CD4-positive, alpha-beta T cell treated with Interleukin-4 for 1 hour (primary cell): Measurements from ENCODE around the gene LRRC28.
"Not testable (repeated sequence)": the region's sequence is repeated elsewhere in the genome, so short reads cannot be mapped to it uniquely, and the experiment has no call there.

ENCODE experiments used
- DNase-seq, 2 donors: peaks; one replicate each; pipeline ENCODE4 v3.0.0-alpha.2; 2020 to 2022

LRRC28 gene

DNA sequence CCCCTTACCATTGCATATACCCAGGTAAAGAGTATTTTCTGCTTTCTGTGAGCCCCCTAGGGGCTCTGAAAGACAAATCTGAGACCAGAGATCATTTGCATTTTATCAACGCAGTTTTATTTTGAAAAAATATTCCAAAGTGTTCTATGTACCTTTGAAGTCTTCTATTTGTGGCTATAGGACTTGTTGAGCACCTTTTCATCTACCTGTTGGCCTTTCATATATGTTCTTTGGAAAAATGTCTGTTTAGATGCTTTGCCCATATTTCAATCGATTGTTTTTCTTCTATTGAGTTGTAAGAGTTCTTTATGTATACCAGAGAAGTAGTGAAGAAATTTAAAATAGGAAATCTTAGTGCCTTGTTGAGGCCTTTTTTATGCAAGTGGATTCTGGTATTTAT lies 94.0 kb downstream of the LRRC28 start:
- DNase-seq: no peak

DNA sequence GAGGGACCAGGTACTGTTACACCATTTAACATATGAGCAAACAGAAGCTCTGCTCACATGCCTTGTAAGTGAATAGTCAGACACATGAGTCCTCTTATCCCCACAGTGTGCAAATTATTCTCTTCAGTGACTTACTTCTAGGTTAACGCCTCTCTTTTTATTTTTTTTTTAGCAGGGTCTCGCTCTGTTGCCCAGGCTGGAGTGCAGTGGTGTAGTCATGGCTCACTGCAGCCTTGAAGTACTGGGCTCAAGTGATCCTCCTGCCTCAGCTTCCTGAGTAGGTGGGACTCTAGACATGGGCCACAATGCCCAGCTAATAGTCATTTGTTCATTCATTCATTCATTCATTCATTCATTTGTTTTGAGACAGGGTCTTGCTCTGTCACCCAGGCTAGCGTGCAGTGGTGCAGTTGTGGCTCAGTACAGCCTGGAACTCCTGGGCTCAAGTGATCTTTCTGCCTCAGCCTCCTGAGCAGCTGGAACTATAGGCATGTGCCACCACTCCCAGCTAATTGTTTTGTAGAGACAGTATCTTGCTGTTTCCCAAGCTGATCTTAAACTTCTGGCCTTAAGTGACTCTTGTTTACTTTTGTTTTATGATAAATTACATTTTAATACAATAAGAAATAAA lies 94.7 kb downstream of the LRRC28 start:
- no peak for DNase-seq

- DNase-seq: no peak
Measured at GRCh38 chr15:99347574-99347973, 96.3 kb downstream of the LRRC28 start.

GRCh38 chr15:99348412-99348811 lies 97.1 kb downstream of the LRRC28 start:
- no peak for DNase-seq

- no peak for DNase-seq
Measured at GRCh38 chr15:99350408-99350807, 99.1 kb downstream of the LRRC28 start.

DNA sequence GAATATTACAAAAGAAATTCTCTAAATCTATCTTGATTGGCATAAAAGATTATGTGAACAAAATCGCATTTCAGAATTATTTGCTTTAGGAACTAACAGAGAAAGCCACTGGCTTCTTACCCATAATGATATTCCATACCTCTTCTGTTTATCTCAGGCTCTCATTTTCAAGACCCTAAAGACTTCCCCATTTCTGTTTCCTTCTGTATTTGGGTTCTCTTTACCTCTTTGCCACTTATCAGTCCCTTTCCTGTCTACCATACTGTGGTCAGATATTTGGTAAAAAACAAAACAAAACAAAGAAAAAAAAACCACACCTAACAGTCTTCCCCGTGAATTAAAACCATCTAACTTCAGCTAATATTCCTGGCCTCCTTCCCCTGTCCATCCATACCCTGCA lies 108.5 kb downstream of the LRRC28 start:
- no peak for DNase-seq

DNA sequence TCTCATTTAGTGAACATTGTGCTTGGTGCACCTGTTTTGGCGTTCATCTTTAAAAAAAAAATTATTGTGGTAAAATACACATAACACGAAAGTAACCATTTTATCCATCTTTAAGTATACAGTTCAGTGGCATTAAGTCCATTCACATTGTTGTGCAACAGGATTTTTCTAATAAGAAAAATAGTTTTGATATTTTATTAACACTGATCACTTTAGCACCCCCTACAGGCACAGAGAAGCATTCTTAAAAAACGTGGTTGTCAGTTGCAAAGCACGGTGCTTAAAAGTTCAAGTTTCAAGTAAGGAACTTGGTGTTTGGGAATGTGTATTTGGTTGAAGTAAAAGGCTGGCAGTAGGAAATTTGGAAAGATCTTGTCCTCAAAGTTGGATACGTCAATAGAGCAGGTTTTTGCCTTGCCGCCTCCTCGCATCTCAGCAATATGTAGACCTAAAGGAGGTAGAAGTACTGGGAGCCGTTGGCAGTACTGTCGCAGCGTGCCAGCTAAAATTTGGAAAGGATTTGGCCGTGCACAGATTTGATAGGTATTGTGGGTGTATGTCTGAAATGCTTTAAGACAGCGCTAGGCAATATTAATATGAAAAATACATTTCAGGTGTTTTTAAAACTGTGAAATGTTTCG lies 110.4 kb downstream of the LRRC28 start:
- no peak for DNase-seq

- DNase-seq: no peak
Measured at GRCh38 chr15:99365242-99365641, 114.0 kb downstream of the LRRC28 start.

GRCh38 chr15:99366013-99366412 lies 114.7 kb downstream of the LRRC28 start:
- DNase-seq: no peak

GRCh38 chr15:99368743-99369142 lies 117.5 kb downstream of the LRRC28 start:
- no peak for DNase-seq

- DNase-seq: no peak
Measured at GRCh38 chr15:99369196-99369595, 117.9 kb downstream of the LRRC28 start.

GRCh38 chr15:99371180-99372103 lies 120.2 kb downstream of the LRRC28 start:
- no peak for DNase-seq

DNA sequence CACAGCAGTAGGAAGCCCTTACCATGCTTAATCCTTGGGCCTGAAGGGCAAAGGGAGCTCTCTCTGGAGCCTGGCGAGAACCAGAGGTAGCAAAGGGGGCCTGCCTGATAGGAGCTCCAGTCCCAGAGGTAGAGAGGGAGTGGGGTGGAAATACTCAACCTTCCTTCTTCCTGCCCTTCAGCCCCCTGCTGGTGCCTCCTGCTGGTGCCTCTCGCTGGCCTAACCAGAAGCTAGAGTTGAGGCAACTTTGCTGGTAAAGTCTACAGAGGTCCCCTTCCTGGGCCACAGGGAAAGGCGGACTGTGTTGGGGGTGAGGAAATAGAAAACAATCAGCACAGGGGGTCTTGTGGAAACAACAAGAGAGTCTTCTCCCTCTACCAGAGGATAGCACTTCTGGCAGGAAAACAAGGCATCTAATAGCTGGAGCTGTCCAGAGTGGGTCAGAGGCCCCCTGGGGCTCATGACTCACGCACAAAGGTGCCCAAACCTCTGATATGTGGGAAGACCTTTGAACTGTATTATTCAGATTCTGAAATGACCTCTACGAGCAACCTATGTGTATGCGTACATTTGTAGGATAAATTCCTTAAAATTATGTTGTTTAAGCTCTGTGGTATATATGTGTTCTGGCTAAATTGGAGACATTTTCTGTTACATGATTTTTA lies 133.9 kb downstream of the LRRC28 start:
- no peak for DNase-seq

DNA sequence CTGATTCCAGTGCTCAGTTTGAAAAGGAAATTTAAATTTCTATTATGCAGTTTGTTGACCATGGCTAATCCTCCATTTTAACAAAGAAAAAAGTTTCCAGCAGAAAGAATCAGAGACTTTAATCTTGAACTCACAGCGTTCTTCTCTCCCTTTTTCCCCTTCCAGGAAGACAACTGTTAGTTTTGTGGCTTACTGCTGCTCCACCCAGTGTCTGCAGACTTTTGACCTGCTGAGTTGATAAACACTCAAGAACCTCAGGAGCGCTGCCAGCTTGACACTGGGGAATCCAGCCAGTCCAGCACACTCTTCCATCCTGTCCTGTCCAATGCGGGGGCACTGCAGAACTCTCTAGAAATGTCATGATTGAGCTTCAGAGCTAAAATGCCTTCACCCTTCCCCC lies 134.6 kb downstream of the LRRC28 start:
- no peak for DNase-seq

DNA sequence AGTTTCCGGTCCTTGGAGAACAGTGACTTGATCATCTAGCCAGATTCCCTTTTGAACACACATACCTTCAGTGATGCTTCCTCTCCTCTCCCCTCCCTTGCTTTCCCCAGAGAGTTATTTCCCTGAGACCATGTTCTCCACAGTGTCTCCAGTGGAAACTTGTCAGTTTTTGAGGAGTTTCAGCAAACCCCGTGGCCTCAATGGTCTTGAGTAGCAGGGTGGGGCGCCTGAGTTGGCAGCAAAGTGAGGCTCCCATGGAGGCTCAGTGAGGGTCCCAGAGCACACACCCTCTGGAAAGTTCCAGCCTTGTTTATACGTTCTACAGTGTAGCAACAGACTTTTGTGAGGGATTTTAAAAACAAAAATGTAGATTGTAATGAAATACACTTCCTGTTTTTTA lies 135.1 kb downstream of the LRRC28 start:
- no peak for DNase-seq

DNA sequence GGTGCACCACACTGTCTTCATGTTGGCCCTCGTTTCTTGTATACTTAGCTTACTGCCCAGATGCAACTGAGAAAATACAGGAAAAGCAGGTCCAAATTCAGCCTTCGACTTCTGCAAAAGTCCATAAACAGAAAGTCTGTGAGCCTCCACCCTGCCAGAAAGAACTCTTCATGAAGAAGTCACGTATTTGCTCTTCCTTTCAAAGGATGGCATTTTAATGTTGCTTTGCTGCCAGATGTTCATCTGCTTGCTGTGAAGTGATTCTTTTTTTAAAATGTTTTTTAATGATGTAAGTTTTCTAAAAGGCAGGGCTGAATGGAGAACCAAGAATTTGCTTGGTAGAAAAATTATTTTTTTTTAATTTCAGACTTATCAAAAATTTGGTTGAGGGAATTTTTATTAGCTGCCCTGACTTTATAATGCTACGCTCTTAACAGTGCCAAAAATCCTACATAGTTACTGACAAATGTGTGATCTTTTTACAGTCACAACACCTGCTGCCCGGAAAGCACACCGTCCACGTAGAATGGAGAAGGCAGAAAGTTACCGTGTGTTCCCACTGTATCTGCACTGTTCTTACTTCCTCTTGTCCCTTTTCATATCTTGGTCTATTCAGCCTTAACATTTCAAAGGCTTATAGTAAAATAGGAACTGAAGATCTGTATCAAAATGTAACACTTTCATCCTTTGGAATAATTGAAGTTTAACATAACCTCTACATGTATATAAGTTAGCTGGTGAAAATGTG lies 136.3 kb downstream of the LRRC28 start:
- no peak for DNase-seq

- DNase-seq: no peak
Measured at GRCh38 chr15:99390667-99391066, 139.4 kb downstream of the LRRC28 start.

GRCh38 chr15:99393641-99394040 lies 142.4 kb downstream of the LRRC28 start:
- DNase-seq: no peak

DNA sequence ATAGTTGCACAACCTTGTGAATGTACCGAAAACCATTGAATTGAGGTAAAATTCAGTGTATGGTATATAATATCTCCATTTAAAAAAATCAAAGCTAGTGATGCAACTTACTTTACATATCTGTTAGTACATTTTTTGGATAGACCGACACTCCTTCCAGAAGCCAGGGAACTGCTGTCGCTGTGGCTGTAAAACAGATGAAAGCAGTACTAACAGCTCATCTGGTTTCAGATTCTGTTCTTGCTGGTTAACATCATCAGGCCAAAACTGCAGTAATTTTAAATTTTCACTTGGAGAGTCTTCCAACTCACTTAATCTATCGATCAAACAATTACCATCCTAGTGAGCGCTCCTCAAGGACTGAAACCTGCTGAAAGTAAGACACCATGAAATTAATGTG lies 145.1 kb downstream of the LRRC28 start:
- DNase-seq: no peak

GRCh38 chr15:99399061-99399460 lies 147.8 kb downstream of the LRRC28 start:
- DNase-seq: no peak

DNA sequence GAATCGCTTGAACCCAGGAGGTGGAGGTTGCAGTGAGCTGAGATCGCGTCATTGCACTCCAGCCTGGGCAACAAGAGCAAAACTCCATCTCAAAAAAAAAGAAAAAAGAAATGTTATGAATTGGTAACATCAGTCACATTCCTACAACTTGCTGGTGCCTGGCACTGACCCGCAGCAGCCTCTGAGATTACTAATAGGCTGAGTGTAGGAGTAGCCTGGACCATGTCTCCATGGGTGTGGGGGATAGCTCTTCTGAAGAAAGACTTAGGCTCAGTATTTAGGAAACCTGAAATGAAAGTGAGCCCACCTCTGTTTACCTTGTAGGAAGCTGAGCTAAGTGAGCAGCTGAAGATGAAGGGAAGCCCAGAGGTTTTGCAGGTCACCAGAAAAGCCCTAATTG lies 148.3 kb downstream of the LRRC28 start:
- no peak for DNase-seq

DNA sequence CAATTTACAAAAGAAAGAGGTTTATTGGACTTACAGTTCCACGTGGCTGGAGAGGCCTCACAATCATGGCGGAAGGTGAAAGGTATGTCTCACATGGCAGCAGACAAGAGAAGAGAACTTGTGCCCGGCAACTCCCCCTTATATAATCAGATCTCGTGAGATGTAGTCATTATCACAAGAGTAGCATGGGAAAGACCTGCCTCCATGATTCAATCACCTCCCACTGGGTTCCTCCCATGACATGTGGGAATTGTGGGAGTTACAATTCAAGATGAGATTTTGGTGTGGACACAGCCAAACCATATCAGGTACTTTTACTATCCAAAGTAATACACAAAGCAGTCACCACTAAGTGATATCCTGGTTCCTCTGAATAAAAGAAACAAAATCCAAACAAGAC lies 149.9 kb downstream of the LRRC28 start:
- DNase-seq: not testable (repeated sequence)
